HFFc6 (cell line): ENCODE data around the gene FAR1. TPM values are rescaled to one million over a fixed set of nuclear protein-coding genes. Genes with fewer than 3 reads are reported as not detected.

ENCODE experiments used
- DNase-seq: peaks from one replicate; pipeline ENCODE4 v3.0.0-alpha.2; 2018
- H3K27ac Mint-ChIP-seq: 2 replicates; pipeline ENCODE4 v1.8.0; 2020; ENCODE audit warnings: mild to moderate bottlenecking, mixed read lengths
- H3K27me3 Mint-ChIP-seq: 2 replicates; pipeline ENCODE4 v1.8.0; 2021; ENCODE audit warnings: mild to moderate bottlenecking, moderate library complexity, mixed read lengths; ENCODE audit not compliant: insufficient read depth
- H3K36me3 Mint-ChIP-seq: 2 replicates; pipeline ENCODE4 v1.8.0; 2021; ENCODE audit warnings: low read depth, mixed read lengths
- H3K4me1 Mint-ChIP-seq: 2 replicates; pipeline ENCODE4 v1.8.0; 2020; ENCODE audit warnings: low read depth, mixed read lengths
- H3K4me3 Mint-ChIP-seq: 2 replicates; pipeline ENCODE4 v1.8.0; 2020; ENCODE audit warnings: mild to moderate bottlenecking, moderate library complexity, mixed read lengths
- H3K9me3 Mint-ChIP-seq: 2 replicates; pipeline ENCODE4 v1.8.0; 2020; ENCODE audit warnings: mild to moderate bottlenecking, mixed read lengths
- CTCF ChIP-seq: fragments of 200-600 bp; sonication (generic); IDR thresholded peaks from 2 replicates; pipeline ENCODE4 v1.5.0; 2021; ENCODE audit warnings: antibody characterized with exemption, mild to moderate bottlenecking
- total RNA-seq, 6 experiments: library from RNA; stranded (reverse); fragmentation: NEBNext Ultra II Directional; extraction: Animal tissue kit (Norgen Biotek cat#: 25700); gene quantifications; 2 replicates in 1 of 6; 3 replicates in 5 of 6; pipeline ENCODE4 v1.2.3, GENCODE V29; 2021

The FAR1 gene
- total RNA-seq, 6 experiments from 2014 or later = 40.8 to 59.5 (median 44.2) TPM

- no peak for TF ChIP-seq CTCF
- DNase-seq = no peak
- Mint-ChIP-seq H3K27ac (no peak overlapping the region), H3K9me3 (no peaks in the 10 kb centered on the region), H3K4me1 (no peaks in the 10 kb centered on the region), H3K4me3 (no peak overlapping the region), H3K36me3 (no peaks in the 10 kb centered on the region), H3K27me3 (peaks cover 12% of the 10 kb centered on the region; the same call in 1 of the 2 replicates)
These were observed 102.7 kb downstream of the FAR1 start for GRCh38 chr11:13771151-13771550.

GRCh38 chr11:13772223-13773046 lies 104.0 kb downstream of the FAR1 start:
- DNase-seq = peak; percentile 52
- peaks cover 12% of the 10 kb centered on the region; the same call in 1 of the 2 replicates for H3K27me3 Mint-ChIP-seq
- TF ChIP-seq CTCF = peak; percentile 77
- H3K9me3 Mint-ChIP-seq = no peaks in the 10 kb centered on the region
- H3K27ac Mint-ChIP-seq = no peak overlapping the region
- no peaks in the 10 kb centered on the region for H3K4me1 Mint-ChIP-seq
- H3K36me3 Mint-ChIP-seq = no peaks in the 10 kb centered on the region
- no peak overlapping the region for H3K4me3 Mint-ChIP-seq

GRCh38 chr11:13775471-13775870 lies 107.0 kb downstream of the FAR1 start:
- H3K4me1 Mint-ChIP-seq = no peaks in the 10 kb centered on the region
- no peak overlapping the region for H3K4me3 Mint-ChIP-seq
- H3K27me3 Mint-ChIP-seq = peaks cover 17% of the 10 kb centered on the region
- no peak for TF ChIP-seq CTCF
- no peaks in the 10 kb centered on the region for H3K36me3 Mint-ChIP-seq
- H3K9me3 Mint-ChIP-seq = no peaks in the 10 kb centered on the region
- H3K27ac Mint-ChIP-seq = no peak overlapping the region
- DNase-seq = no peak

GRCh38 chr11:13776134-13776815 lies 107.8 kb downstream of the FAR1 start:
- DNase-seq = no peak
- peak; percentile 49; the same call in 1 of the 2 replicates for TF ChIP-seq CTCF
- H3K4me3 Mint-ChIP-seq = no peak overlapping the region
- H3K27me3 Mint-ChIP-seq = peaks cover 14% of the 10 kb centered on the region
- H3K4me1 Mint-ChIP-seq = no peaks in the 10 kb centered on the region
- H3K27ac Mint-ChIP-seq = no peak overlapping the region
- H3K36me3 Mint-ChIP-seq = no peaks in the 10 kb centered on the region
- no peaks in the 10 kb centered on the region for H3K9me3 Mint-ChIP-seq

- H3K4me3 Mint-ChIP-seq = no peak overlapping the region
- peaks cover 11% of the 10 kb centered on the region for H3K27me3 Mint-ChIP-seq
- no peak overlapping the region for H3K27ac Mint-ChIP-seq
- H3K36me3 Mint-ChIP-seq = no peaks in the 10 kb centered on the region
- H3K4me1 Mint-ChIP-seq = no peaks in the 10 kb centered on the region
- no peak for TF ChIP-seq CTCF
- no peak for DNase-seq
- no peaks in the 10 kb centered on the region for H3K9me3 Mint-ChIP-seq
These were observed 109.0 kb downstream of the FAR1 start for GRCh38 chr11:13777341-13777985.
